ENCODE measurements around the gene BANF1.
A peak's percentile ranks its signal among the peaks of the same experiment; 100 is the strongest.
"Not testable (repeated sequence)": the region's sequence is repeated elsewhere in the genome, so short reads cannot be mapped to it uniquely, and the experiment has no call there.

Gene BANF1

DNA sequence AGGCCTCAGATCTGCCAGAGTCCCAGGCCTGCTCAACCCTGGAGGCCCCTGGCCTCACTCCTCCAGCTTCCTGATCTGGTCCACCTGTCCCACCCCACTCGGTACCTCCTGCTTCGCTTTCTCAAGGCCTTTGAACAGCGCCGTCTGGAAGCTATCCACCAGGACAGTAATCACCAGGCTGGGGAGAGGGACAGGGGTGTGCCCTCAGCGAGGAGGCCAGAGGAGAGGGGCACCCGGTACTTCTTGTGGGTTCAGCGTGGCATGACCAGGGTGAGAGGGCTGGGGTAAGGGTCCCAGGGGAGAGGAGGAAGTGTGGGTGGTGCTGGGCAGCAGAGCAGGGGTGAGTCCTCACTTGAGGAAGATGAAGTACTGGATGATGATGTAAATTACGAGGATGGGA is 17.9 kb downstream of the BANF1 start:
- TF ChIP-seq, protein P1, sequence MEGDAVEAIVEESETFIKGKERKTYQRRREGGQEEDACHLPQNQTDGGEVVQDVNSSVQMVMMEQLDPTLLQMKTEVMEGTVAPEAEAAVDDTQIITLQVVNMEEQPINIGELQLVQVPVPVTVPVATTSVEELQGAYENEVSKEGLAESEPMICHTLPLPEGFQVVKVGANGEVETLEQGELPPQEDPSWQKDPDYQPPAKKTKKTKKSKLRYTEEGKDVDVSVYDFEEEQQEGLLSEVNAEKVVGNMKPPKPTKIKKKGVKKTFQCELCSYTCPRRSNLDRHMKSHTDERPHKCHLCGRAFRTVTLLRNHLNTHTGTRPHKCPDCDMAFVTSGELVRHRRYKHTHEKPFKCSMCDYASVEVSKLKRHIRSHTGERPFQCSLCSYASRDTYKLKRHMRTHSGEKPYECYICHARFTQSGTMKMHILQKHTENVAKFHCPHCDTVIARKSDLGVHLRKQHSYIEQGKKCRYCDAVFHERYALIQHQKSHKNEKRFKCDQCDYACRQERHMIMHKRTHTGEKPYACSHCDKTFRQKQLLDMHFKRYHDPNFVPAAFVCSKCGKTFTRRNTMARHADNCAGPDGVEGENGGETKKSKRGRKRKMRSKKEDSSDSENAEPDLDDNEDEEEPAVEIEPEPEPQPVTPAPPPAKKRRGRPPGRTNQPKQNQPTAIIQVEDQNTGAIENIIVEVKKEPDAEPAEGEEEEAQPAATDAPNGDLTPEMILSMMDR (IDR thresholded peaks at IDR 0.05; ENCODE audit: unreplicated experiment in 3 of 3) = no peak
- Mint-ChIP-seq H3K9me3 (no peaks in the 10 kb centered on the region), H3K4me3 (no peak overlapping the region), H3K27ac (no peak overlapping the region), H3K36me3 (ENCODE audit: low read depth) (no peaks in the 10 kb centered on the region), H3K27me3 (ENCODE audit: low read depth) (peaks cover 19% of the 10 kb centered on the region), H3K4me1 (no peaks in the 10 kb centered on the region)

DNA sequence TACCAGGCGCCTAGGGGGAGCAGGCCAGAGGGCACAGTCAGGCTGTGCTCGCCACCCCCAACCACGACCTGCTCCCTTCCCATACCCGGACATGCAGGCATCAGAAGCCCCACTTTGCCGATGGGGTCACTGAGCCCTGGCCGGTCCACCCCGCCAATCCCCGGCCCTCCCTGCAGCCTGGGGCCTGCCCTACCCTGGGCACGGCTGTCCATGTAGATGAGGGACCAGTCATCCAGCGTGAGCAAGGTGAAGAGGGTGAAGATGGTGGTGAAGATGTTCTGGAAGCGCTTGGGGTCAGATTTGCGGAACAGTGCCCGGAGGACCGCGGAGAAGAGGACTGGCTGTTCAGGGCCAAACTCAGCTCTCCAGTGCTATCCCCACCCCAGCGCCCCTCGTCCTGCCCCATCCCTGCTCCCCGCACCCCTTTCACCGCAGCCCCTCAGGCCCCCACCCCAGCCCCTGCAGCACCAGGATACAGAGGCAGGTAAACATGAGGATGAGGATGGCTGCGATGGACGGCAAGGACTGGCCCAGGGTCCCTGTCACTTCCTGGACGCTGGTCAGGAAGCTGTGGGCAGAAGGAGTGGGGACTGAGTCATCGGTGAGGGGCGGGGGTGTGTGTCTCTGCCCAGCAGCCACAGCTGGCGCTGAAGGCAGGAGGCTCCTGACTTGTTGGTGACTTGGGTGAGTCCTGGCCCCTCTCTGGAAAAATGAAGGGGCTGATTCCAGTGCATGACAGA is 18.5 kb downstream of the BANF1 start:
- Mint-ChIP-seq H3K27ac (no peak overlapping the region), H3K4me1 (no peaks in the 10 kb centered on the region), H3K9me3 (no peaks in the 10 kb centered on the region), H3K27me3 (ENCODE audit: low read depth) (peaks cover 22% of the 10 kb centered on the region), H3K36me3 (ENCODE audit: low read depth) (no peaks in the 10 kb centered on the region), H3K4me3 (no peak overlapping the region)
- TF ChIP-seq, protein P1 (IDR thresholded peaks at IDR 0.05; ENCODE audit: unreplicated experiment in 3 of 3) = no peak

DNA sequence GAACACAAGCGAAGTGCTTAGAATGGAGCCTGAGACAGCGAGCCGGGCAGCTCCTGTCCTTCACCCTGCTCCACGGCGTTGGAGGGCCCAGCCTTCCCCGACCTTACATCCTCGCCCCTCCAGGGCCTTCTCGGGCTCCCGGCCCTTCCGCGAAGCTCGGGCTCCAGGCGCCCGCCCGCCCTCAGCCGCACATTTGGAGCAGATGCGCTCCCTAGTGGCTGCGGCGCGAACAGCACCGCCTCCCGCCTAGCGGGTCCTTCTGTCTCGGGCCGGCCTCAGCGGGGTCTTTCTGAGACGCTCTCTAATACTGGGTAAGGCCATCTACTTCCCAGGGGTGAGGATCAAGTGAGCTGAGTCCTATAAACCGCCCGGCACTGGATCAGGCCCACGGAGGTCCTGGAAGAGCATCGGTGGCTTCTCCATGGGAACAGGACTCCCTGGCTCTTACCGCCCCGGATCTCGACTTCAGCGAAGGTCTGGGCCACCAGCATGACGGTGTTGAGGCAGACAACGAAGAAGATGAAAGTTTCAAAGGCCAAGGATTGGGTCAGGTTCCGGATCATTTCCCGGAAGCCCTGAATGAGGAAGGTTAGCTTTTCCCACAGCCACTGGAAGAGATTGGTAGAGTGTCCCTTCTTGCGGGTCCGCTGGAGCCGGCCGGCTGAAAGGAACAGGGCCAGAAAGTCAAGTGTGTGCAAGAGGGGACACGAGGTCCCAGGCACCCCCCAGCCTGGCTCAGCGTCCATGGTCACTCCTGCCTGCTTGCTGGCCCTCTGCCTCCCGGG is 20.3 kb downstream of the BANF1 start:
- Mint-ChIP-seq H3K4me1 (no peaks in the 10 kb centered on the region), H3K27me3 (ENCODE audit: low read depth) (peaks cover 23% of the 10 kb centered on the region), H3K27ac (no peak overlapping the region), H3K4me3 (no peak overlapping the region), H3K9me3 (no peaks in the 10 kb centered on the region), H3K36me3 (ENCODE audit: low read depth) (no peaks in the 10 kb centered on the region)
- TF ChIP-seq, protein P1 (IDR thresholded peaks at IDR 0.05; ENCODE audit: unreplicated experiment in 3 of 3) = peak; percentile 90 to 94 (median 92)

DNA sequence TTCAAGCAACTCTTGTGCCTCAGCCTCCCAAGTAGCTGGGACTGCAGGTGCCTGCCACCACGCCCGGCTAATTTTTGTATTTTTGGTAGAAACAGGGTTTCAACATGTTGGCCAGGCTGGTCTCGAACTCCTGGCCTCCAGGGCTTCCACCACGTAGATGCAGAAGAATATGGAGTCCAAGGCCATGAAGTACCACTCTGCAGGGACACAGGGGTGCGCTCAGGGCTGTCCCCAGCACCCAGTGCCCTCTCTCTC is 20.8 kb downstream of the BANF1 start:
- H3K4me3 Mint-ChIP-seq; H3K9me3 Mint-ChIP-seq; H3K27ac Mint-ChIP-seq; H3K4me1 Mint-ChIP-seq; H3K36me3 Mint-ChIP-seq (ENCODE audit: low read depth): not testable (repeated sequence)
- peaks cover 28% of the 10 kb centered on the region for H3K27me3 Mint-ChIP-seq (ENCODE audit: low read depth)

DNA sequence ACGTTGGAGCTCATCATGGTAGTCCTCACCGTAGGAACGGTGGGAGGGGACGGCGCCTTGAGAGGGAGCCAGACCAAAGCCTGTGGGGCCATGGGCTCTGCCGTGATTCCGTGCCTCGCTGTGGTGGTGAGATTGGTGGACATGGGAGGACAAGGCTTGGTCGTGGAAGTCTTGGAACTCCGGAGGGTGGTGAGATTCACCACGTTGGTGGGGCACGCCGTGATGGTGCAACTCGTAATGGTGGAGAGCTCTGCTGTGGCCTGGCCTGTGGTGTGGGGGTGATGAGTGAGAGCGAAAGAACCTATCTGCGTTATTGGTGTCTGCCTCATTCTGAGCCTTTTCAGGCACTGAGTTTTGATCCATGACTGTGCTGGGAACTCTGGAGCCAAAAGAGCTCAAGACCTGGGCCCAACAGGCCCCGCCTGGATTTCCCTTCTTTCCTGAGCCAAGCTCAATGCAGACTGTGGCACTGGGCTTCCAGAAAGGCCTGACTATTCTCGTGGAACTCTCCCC is 23.8 kb downstream of the BANF1 start, which contains the start of gene CATSPER1:
CATSPER1 (minus strand) TSS at position 463 of the 513 bp plus-strand sequence; CDS start at position 363, 100 bp downstream.
- no peaks in the 10 kb centered on the region for H3K9me3 Mint-ChIP-seq
- no peak within 1 kb of the TSS for H3K4me3 Mint-ChIP-seq
- peaks cover 35% of the 10 kb centered on the region for H3K27me3 Mint-ChIP-seq (ENCODE audit: low read depth)
- H3K36me3 Mint-ChIP-seq (ENCODE audit: low read depth) = no peaks in the 10 kb centered on the region
- no peak within 1 kb of the TSS for H3K27ac Mint-ChIP-seq
- TF ChIP-seq, protein P1 (IDR thresholded peaks at IDR 0.05; ENCODE audit: unreplicated experiment in 3 of 3) = no peak
- no peaks in the 10 kb centered on the region for H3K4me1 Mint-ChIP-seq

DNA sequence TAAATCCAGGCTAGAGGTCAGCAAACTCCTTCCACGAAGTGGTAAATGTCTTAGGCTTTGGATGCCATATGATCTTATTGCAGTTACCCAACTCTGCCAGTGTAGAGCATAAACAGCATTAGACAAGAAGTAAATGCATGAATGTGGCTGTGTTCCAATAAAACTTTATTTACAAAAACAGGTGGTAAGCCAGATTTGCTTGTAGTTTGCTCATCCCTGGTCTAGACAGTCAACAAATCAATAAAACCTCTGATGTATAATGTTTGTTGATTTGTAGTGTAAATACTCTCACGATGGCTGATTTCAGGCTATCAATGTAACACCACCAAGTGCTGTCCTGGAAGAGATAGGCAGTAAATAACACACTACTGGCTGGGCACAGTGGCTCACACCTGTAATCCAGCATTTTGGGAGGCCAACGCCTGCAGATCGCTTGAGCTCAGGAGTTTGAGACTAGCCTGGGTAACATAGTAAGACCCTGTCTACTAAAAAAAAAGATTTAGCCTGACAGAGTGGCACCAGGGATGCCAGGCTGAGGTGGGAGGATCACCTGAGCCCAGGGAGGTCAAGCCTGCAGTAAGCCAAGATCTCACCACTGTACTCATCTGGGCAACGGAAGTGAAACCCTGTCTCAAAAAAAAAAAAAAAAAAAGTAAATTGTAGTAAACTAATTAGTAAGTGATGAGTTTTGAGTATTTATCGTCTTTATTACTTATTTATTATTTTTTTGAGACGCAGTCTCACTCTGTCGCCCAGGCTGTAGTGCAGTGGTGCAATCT is 30.8 kb downstream of the BANF1 start:
- Mint-ChIP-seq H3K4me1 (no peaks in the 10 kb centered on the region), H3K36me3 (ENCODE audit: low read depth) (no peaks in the 10 kb centered on the region), H3K9me3 (peaks cover 11% of the 10 kb centered on the region), H3K27me3 (ENCODE audit: low read depth) (peaks cover 16% of the 10 kb centered on the region), H3K27ac (no peak overlapping the region), H3K4me3 (no peak overlapping the region)
- TF ChIP-seq, protein P1 (IDR thresholded peaks at IDR 0.05; ENCODE audit: unreplicated experiment in 3 of 3) = no peak

All from nephron (organoid).